ENCODE results near the gene SCAMP4.

DNA sequence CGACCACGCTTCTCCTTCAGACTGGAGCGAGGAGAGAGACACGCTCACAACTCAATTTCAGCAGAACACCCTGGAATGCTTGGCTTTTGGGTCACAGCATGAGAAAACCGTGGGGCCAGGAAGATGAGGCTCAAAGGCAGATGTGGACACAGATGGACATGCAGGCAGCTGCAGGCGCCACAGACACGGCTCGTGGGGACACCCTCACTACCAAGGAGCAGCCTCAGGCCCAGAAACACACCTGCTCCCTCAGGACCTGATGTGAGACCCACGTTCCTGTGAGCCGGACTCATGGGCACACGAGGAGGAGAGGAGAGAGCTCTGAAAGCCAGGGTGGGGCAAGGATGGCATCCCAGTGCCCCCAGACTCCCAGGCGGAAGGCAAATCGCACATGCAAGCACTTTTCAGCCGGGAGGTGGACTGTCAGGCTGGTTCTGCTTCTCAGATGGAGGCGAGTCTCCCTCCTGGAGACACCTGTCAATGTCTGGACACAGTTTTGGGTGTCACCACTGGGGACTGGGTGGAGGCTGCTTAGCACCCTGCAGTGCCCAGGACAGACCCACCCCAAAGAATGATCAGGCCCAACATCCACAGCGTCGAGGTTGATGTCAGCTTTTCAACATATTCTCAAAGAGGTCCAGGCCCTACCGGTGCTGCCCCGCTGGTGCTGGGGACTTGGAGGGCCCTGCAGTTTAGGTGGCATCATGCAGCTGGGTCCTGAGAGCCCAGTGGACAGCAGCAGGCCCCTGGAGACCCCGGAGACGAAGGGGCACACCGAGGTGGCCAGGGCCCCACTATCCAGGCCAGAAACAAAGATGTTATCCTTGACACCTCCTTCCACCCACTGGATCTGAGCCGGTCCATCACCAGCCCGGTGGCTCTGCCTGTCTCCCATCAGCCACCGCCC, 22.2 kb upstream of the SCAMP4 start:
- TF ChIP-seq, protein P1, sequence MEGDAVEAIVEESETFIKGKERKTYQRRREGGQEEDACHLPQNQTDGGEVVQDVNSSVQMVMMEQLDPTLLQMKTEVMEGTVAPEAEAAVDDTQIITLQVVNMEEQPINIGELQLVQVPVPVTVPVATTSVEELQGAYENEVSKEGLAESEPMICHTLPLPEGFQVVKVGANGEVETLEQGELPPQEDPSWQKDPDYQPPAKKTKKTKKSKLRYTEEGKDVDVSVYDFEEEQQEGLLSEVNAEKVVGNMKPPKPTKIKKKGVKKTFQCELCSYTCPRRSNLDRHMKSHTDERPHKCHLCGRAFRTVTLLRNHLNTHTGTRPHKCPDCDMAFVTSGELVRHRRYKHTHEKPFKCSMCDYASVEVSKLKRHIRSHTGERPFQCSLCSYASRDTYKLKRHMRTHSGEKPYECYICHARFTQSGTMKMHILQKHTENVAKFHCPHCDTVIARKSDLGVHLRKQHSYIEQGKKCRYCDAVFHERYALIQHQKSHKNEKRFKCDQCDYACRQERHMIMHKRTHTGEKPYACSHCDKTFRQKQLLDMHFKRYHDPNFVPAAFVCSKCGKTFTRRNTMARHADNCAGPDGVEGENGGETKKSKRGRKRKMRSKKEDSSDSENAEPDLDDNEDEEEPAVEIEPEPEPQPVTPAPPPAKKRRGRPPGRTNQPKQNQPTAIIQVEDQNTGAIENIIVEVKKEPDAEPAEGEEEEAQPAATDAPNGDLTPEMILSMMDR (IDR thresholded peaks at IDR 0.05; ENCODE audit: insufficient read depth, low read length) = no peak
- TF ChIP-seq POLR2AphosphoS5 (IDR thresholded peaks at IDR 0.05; ENCODE audit: low read depth) = no peak
- TF ChIP-seq, protein P2, sequence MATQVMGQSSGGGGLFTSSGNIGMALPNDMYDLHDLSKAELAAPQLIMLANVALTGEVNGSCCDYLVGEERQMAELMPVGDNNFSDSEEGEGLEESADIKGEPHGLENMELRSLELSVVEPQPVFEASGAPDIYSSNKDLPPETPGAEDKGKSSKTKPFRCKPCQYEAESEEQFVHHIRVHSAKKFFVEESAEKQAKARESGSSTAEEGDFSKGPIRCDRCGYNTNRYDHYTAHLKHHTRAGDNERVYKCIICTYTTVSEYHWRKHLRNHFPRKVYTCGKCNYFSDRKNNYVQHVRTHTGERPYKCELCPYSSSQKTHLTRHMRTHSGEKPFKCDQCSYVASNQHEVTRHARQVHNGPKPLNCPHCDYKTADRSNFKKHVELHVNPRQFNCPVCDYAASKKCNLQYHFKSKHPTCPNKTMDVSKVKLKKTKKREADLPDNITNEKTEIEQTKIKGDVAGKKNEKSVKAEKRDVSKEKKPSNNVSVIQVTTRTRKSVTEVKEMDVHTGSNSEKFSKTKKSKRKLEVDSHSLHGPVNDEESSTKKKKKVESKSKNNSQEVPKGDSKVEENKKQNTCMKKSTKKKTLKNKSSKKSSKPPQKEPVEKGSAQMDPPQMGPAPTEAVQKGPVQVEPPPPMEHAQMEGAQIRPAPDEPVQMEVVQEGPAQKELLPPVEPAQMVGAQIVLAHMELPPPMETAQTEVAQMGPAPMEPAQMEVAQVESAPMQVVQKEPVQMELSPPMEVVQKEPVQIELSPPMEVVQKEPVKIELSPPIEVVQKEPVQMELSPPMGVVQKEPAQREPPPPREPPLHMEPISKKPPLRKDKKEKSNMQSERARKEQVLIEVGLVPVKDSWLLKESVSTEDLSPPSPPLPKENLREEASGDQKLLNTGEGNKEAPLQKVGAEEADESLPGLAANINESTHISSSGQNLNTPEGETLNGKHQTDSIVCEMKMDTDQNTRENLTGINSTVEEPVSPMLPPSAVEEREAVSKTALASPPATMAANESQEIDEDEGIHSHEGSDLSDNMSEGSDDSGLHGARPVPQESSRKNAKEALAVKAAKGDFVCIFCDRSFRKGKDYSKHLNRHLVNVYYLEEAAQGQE (IDR thresholded peaks at IDR 0.05; ENCODE audit: insufficient replicate concordance, low read depth) = no peak
- no peak for TF ChIP-seq GABPA (IDR thresholded peaks at IDR 0.05; ENCODE audit: low read depth)
- no peak for TF ChIP-seq SPI1 (IDR thresholded peaks at IDR 0.05; ENCODE audit: borderline replicate concordance, low read depth)
